ENCODE results near the gene F2RL1.
A peak's percentile ranks its signal among the peaks of the same experiment; 100 is the strongest.
"Not testable (repeated sequence)": the region's sequence is repeated elsewhere in the genome, so short reads cannot be mapped to it uniquely, and the experiment has no call there.

The F2RL1 gene

DNA sequence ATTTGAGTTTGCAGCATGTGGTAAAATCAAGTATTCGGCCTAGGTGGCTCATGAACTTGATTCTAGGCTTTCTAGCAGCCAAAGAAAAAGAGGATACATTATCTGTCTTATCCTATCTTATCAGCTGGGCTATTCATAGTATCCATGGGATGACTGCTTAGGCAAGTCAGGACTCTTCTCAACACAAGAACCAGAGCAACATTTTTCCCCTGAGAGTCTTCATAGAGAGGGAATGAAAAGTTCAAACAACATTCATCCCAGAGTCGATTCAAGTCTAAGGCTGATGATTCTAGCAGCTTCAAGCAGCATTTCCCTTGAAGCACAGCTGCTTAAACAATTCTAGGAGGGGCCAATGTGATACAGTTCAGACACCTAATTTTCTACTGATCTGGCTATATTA is 33.9 kb downstream of the F2RL1 start:
- no peak for DNase-seq

DNA sequence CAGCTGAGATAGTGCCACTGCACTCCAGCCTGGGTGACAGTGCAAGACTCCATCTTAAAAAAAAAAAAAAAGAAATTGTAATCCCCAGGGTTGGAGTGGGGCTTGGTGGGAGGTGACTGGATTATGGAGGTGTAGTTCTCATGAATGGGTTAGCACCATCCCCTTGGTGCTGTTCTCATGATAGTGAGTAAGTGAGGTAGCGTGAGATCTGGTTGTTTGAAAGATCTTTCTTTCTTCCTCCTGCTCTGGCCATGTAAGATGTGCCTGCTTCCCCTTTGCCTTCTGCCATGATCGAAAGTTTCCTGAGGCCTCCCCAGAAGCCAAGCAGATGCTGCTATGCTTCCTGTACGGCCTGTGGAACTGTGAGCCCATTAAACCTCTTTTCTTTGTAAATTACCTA is 34.9 kb downstream of the F2RL1 start:
- not testable (repeated sequence) for DNase-seq

DNA sequence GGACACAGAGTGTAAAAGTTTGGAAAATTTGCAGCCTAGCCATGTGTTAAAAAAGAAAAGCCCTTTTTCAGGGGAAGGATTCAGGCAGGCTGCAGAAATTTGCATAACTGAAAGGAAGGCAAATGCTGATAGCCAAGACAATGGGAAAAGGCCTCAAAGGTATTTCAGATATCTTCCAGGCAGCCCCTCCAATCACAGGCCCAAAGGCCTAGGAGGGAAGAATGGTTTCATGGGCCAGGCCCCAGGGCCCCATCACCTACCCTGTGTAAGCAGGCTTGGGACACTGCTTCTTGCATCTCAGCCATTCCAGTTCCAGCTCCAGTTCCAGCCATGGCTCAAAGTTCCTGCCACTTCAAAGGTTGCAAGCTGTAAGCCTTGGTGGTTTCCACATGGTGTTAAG is 35.8 kb downstream of the F2RL1 start:
- DNase-seq: no peak

DNA sequence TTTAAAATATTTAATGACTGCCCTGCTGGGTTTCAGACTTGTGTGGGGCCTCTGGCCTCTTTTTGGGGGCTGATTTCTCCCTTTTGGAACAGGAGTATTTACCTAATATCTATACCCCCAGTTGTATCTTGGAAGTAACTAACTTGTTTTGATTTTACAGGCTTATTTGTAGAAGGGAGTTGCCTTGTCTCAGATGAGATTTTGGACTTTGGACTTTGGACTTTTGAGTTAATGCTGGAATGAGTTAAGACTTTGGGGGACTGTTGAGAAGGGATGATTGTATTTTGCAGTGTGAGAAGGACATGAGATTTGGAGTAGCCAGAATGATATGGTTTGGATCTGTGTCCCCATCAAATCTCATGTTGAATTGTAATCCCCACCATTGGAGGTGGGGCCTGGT is 36.7 kb downstream of the F2RL1 start:
- DNase-seq: not testable (repeated sequence)

DNA sequence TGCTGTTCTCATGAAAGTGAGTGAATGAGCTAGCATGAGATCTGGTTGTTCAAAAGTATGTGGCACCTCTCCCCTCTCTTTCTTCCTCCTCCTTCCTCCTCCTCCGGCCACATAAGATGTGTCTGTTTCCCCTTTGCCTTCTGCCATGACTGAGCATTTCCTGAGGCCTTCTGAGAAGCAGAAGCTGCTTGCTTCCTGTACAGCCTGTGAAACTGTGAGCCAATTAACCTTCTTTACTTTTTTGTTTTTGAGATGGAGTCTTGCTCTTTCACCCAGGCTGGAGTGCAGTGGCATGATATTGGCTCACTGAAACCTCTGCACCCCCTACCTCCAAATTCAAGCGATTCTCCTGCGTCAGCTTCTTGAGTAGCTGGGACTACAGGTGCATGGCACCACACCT is 37.1 kb downstream of the F2RL1 start:
- peak; percentile 21 for DNase-seq

DNA sequence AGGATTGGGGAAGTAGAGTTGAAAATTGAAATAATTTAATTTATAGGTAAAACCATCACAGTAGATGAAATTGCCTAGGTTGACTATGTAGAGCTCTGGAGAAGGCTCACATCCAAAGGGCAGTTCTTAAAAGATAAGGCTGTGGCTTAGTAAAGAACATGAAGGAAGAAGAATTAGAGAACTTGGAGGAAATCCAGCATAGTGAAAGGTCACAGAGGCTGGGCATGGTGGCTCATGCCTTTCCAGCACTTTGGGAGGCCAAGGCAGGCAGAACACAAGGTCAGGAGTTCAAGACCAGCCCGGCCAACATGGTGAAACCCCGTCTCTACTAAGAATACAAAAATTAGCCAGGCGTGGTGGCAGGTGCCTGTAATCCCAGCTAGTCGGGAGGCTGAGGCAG is 38.0 kb downstream of the F2RL1 start:
- not testable (repeated sequence) for DNase-seq

DNA sequence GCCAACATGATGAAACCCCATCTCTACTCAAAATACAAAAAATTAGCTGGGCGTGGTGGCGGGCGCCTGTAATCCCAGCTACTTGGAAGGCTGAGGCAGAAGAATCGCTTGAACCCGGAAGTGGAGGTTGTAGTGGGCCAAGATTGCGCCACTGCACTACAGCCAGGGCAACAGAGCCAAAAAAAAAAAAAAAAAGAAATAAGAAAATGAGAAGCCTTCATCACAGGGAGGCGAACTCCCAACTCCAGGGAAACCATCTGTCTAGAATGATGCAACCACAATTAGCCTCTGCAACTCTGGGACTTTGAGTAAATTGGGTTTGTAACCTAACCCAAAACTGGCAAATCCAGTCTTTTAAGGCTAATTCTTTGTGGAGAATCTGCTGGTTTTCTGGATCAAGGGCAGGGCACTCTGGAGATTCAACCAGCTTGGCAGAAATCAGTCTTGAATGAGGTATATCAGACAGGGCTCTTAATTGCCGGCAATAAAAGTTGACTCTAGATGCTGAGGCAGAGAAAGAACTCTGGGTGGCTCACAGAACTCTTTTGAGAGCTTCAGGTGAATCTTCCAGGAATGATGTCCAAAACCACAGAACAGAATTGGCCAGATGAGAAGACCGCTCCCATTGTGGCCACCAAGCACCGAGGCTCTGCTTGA is 40.9 kb downstream of the F2RL1 start:
- no peak for DNase-seq

DNA sequence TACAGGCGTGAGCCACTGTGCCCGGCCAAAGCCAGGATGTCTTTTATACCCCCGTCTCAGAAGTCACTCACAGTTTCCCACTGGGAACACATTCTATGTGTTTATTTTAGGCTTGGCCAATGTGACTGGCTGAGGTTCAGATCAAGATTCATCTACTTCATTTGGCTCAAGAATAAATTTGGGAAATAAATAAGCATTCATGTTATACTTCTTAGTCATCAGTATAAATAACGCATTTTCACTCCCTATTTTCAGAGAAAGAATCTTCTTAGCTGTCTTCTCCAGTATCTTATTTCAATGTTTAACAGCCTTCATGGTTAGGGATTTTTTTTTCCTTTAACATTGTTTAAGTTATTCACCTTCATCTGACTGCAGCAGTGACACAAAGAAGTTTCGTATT is 42.8 kb downstream of the F2RL1 start:
- DNase-seq: no peak

DNA sequence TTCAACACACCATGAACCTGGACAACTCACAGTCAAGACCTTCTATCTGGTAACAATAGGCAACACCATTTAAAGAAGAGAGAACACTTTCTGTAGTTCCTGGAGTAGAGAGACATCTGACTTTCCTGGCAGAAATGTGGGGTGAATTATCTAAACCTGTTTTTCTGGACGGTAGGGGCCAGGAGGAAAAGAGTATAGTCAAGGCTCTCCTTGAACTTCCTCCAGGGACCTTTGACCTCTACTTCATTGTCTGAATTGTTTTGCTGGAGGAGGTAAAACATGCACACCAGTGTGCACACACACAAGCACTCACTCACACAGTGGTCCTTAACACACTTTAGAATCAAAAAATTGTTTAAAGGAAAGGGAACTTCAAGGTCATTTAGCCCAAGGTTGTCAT is 44.2 kb downstream of the F2RL1 start:
- no peak for DNase-seq

DNA sequence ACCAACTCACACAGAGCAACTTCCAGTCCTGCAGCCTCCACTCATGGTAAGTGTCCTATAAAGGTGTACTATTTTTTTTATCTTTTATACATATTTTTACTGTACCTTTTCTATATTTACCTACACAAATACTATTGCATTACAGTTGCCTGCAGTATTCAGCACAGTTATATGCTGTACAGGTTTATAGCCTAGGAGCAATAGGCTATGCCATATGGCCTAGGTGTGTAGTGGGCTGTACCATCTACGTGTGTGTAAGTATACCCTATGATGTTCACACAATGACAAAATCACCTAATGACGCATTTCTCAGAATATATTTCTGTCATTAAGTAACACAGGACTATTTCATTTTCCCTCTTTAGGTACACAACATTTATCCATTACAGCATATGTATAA is 47.7 kb downstream of the F2RL1 start:
- no peak for DNase-seq

DNA sequence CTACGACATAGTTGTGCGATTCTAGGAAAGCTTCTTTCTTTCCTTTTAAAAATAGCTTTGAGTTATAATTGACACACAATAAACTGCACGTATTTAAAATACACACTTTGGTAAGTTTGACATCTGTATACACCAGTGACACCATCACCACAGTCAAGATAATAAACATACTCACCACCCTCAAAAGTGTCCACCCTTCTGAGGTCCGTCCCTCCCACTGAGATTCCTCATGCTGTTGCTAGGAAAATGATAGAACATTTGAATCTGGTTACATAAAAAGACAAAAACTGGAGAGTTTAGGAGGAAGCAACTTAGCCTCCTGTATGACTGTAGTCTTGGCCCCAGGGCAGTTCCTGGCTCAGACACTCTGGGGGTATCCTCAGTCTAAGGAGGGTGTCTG is 48.2 kb downstream of the F2RL1 start:
- no peak for DNase-seq

DNA sequence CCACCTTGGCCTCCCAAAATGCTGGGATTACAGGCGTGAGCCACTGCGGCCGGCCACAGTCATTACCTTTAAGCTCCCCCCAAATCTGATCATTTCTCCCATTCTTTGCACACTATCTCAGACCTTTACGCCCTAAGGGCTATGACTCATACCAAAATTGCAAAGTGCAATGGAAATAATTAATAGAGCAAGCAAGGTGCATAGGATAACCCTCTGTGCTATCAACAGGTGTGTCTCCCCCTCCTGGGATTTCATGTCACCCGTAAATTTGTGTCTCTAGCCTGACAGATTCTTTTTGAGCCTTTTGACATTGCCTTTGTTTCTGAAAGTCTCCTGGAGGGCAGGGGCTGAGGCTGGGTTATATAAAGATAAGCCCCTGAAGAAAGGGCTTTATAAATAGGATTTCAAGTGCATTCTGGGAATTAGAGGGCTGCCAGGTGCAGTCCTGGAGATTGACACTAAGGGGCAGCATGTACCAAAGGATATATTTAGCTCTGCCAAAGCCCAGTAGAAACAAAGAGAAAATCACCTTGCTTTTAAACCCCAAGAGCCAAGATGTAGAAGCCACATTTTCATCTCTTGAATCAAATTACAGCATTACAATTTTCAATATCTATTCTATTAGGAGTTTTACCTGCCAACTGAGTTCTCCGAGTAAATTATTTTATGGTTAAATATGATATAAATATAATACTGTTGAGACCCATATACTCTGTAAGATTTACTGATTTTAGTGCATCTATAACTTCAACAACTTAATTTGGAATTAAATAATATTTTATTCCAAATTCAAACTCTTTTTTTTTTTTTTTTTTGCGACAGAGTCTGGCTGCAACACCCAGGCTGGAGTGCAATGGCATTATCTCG is 49.2 kb downstream of the F2RL1 start:
- DNase-seq: peak; percentile 72

DNA sequence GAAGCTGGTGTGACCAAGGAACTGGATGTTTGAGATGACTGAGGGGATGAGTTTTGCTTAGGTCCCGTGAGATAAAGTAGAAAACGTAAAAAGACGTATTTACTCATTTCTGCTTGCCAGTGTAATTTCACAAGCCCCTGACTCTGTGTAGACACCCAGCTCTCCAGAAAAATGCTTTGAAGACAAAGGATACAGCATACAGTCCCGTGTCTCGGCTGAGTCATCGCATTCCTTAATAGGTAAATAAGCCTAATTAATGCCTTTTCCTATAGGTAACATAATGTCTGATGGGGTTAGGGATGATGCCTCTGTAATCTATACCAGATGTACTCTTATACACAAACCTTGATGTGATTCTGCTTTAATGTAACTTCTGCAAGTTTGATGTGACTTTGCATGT is 51.2 kb downstream of the F2RL1 start:
- DNase-seq: no peak

DNA sequence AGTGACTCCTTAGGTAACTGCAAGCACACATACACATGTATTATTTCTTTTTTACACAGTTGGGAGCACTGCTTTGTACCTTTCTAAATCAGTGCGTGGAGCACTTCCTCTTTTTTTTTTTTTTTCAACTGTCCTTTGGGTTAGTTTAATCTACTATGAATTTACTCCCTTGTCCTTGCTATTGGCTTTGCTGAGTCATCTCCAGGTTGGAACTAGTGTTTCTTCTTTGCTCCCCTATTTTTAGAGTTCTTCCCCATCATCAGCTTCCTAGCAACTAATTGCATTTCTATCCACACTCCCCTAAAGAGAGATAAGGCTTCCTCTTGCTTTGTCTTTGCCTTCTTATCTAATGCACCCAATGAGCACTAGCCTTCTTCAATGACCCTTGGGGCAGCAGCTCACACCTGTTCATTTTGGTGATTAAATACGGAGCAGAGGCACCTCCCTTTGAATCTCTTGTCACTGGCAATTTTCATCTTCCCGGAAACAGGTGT is 55.3 kb downstream of the F2RL1 start:
- DNase-seq: no peak
